Measurements from ENCODE around the gene USP31.

Gene USP31

DNA sequence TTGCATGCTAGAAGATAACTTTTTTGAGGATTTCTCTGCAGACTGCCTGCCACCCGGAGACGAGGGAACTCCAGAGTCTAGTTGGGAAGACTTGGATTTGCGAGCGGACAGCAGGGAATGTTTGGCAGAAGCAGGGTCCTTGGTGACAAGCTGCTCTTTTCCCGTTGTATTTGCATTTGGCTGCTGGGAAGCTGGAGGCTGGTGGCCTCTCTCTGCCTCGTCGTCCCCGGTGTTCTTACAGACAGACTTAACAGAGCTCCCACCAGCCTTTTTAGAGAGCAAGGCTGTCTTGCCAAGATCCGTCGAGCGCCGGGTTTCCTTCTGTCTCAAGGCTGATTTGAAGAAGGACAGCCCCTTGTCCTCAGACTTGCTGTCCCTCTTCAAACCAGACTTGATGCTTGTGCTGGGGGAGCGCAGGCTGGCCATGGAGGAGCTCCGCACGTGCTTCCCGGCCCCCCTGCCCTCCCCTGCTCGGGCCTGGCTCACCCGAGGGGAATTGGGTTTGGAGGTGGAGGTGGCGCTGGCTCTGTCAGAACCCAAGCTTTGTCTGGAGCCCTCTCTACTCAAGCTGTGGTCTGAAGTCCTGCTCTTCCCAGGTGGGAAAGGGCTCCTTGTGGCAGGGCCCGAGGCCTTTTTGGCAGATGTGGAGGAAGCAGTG is 81.0 kb downstream of the USP31 start:
- H2AFZ ChIP-seq (ENCODE audit: low read depth, low read length): no peak overlapping the region
- no peak overlapping the region for H3K4me3 ChIP-seq (ENCODE audit: low read depth in 1 of 2, low read length in 2 of 2)
- no peaks in the 10 kb centered on the region for H3K79me2 ChIP-seq (ENCODE audit: insufficient read depth, low read length)
- H3K27ac ChIP-seq (ENCODE audit: low read length): no peak overlapping the region
- DNase-seq (no peak), ATAC-seq (ENCODE audit: insufficient read depth, low read depth) (no peak)
- no peak overlapping the region for H3K9ac ChIP-seq (ENCODE audit: low read depth, low read length)
- no peaks in the 10 kb centered on the region; the same call in 1 of the 2 replicates for H4K20me1 ChIP-seq (ENCODE audit: insufficient read depth, low read length)
- H3K36me3 ChIP-seq (ENCODE audit: insufficient read depth, low read length): peaks cover 59% of the 10 kb centered on the region
- H3K4me1 ChIP-seq (ENCODE audit: insufficient read depth, low read length): no peaks in the 10 kb centered on the region
- TF ChIP-seq EZH2 (IDR thresholded peaks at IDR 0.05; ENCODE audit: borderline replicate concordance, low read depth, low read length, severe bottlenecking): no peak
- no peak for TF ChIP-seq CTCF (IDR thresholded peaks at IDR 0.05; ENCODE audit: borderline replicate concordance, extremely low read depth, low read length, poor library complexity, severe bottlenecking)
- no peak overlapping the region for H3K4me2 ChIP-seq (ENCODE audit: insufficient read depth, low read length)
- no peaks in the 10 kb centered on the region for H3K9me3 ChIP-seq (ENCODE audit: insufficient read depth, low read length, severe bottlenecking)
- H3K27me3 ChIP-seq (ENCODE audit: insufficient read depth, low read length, poor library complexity): no peaks in the 10 kb centered on the region

- DNase-seq (no peak), ATAC-seq (ENCODE audit: insufficient read depth, low read depth) (no peak)
- no peaks in the 10 kb centered on the region for H3K9me3 ChIP-seq (ENCODE audit: insufficient read depth, low read length, severe bottlenecking)
- no peak overlapping the region for H3K27ac ChIP-seq (ENCODE audit: low read length)
- TF ChIP-seq CTCF (IDR thresholded peaks at IDR 0.05; ENCODE audit: borderline replicate concordance, extremely low read depth, low read length, poor library complexity, severe bottlenecking) (no peak), EZH2 (IDR thresholded peaks at IDR 0.05; ENCODE audit: borderline replicate concordance, low read depth, low read length, severe bottlenecking) (no peak)
- H3K79me2 ChIP-seq (ENCODE audit: insufficient read depth, low read length): no peaks in the 10 kb centered on the region
- no peak overlapping the region for H3K4me3 ChIP-seq (ENCODE audit: low read depth in 1 of 2, low read length in 2 of 2)
- H3K9ac ChIP-seq (ENCODE audit: low read depth, low read length): no peak overlapping the region
- no peak overlapping the region for H2AFZ ChIP-seq (ENCODE audit: low read depth, low read length)
- no peaks in the 10 kb centered on the region for H3K27me3 ChIP-seq (ENCODE audit: insufficient read depth, low read length, poor library complexity)
- peaks cover 45% of the 10 kb centered on the region for H3K36me3 ChIP-seq (ENCODE audit: insufficient read depth, low read length)
- H3K4me1 ChIP-seq (ENCODE audit: insufficient read depth, low read length): no peaks in the 10 kb centered on the region
- H3K4me2 ChIP-seq (ENCODE audit: insufficient read depth, low read length): no peak overlapping the region
- H4K20me1 ChIP-seq (ENCODE audit: insufficient read depth, low read length): no peaks in the 10 kb centered on the region
Observed at GRCh38 chr16:23066676-23067075, 82.6 kb downstream of the USP31 start.

DNA sequence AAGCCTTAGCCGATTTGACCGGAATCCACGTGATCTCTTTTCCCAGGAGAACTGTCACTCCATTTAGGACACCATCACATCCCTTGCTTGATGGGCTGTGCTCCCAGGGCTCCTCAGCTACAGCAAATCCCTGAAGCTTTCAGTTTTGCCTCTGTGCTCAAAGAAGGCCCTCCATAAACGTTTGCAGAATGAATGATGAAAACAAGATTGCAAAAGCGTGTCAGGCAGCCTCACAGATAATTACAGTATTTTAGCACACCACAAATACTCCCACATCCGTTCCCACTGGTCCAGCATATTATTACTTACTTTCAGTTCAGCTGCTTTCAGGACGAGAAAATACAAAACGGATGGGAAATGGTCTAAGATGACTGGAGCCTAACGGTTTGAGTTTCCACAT is 84.6 kb downstream of the USP31 start:
- no peaks in the 10 kb centered on the region for H3K79me2 ChIP-seq (ENCODE audit: insufficient read depth, low read length)
- H3K9me3 ChIP-seq (ENCODE audit: insufficient read depth, low read length, severe bottlenecking): no peaks in the 10 kb centered on the region
- peaks cover 29% of the 10 kb centered on the region for H3K36me3 ChIP-seq (ENCODE audit: insufficient read depth, low read length)
- no peak overlapping the region for H3K9ac ChIP-seq (ENCODE audit: low read depth, low read length)
- H2AFZ ChIP-seq (ENCODE audit: low read depth, low read length): no peak overlapping the region
- H3K4me1 ChIP-seq (ENCODE audit: insufficient read depth, low read length): no peaks in the 10 kb centered on the region
- no peak overlapping the region for H3K4me3 ChIP-seq (ENCODE audit: low read depth in 1 of 2, low read length in 2 of 2)
- no peaks in the 10 kb centered on the region for H4K20me1 ChIP-seq (ENCODE audit: insufficient read depth, low read length)
- no peak for ATAC-seq (ENCODE audit: insufficient read depth, low read depth)
- no peak overlapping the region for H3K4me2 ChIP-seq (ENCODE audit: insufficient read depth, low read length)
- no peak overlapping the region for H3K27ac ChIP-seq (ENCODE audit: low read length)
- no peaks in the 10 kb centered on the region for H3K27me3 ChIP-seq (ENCODE audit: insufficient read depth, low read length, poor library complexity)
- no peak for TF ChIP-seq CTCF (IDR thresholded peaks at IDR 0.05; ENCODE audit: borderline replicate concordance, extremely low read depth, low read length, poor library complexity, severe bottlenecking)
- no peak for TF ChIP-seq EZH2 (IDR thresholded peaks at IDR 0.05; ENCODE audit: borderline replicate concordance, low read depth, low read length, severe bottlenecking)
- no peak for DNase-seq
